ENCODE results near the gene TADA3.

The TADA3 gene

GRCh38 chr3:9791790-9792404 is 376 bp downstream of the TADA3 start:
- no peak for TF ChIP-seq EZH2 (IDR thresholded peaks at IDR 0.05; ENCODE audit: borderline replicate concordance, low read depth, low read length, severe bottlenecking)
- TF ChIP-seq, protein P1, sequence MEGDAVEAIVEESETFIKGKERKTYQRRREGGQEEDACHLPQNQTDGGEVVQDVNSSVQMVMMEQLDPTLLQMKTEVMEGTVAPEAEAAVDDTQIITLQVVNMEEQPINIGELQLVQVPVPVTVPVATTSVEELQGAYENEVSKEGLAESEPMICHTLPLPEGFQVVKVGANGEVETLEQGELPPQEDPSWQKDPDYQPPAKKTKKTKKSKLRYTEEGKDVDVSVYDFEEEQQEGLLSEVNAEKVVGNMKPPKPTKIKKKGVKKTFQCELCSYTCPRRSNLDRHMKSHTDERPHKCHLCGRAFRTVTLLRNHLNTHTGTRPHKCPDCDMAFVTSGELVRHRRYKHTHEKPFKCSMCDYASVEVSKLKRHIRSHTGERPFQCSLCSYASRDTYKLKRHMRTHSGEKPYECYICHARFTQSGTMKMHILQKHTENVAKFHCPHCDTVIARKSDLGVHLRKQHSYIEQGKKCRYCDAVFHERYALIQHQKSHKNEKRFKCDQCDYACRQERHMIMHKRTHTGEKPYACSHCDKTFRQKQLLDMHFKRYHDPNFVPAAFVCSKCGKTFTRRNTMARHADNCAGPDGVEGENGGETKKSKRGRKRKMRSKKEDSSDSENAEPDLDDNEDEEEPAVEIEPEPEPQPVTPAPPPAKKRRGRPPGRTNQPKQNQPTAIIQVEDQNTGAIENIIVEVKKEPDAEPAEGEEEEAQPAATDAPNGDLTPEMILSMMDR (IDR thresholded peaks at IDR 0.05; ENCODE audit: borderline replicate concordance, extremely low read depth, low read length, poor library complexity, severe bottlenecking): no peak
- H3K9ac ChIP-seq (ENCODE audit: low read depth, low read length): peak overlapping the region; percentile 86
- H2AFZ ChIP-seq (ENCODE audit: low read depth, low read length): peak overlapping the region; percentile 88
- no peaks in the 10 kb centered on the region for H3K27me3 ChIP-seq (ENCODE audit: insufficient read depth, low read length, poor library complexity)
- ATAC-seq (ENCODE audit: insufficient read depth, low read depth) (no peak), DNase-seq (no peak)
- peak overlapping the region; percentile 74 to 94 for H3K4me3 ChIP-seq (ENCODE audit: low read depth in 1 of 2, low read length in 2 of 2)
- H3K27ac ChIP-seq (ENCODE audit: low read length): peak overlapping the region; percentile 100
- peaks cover 45% of the 10 kb centered on the region for H3K79me2 ChIP-seq (ENCODE audit: insufficient read depth, low read length)
- H4K20me1 ChIP-seq (ENCODE audit: insufficient read depth, low read length): peaks cover 24% of the 10 kb centered on the region
- peaks cover 38% of the 10 kb centered on the region for H3K4me1 ChIP-seq (ENCODE audit: insufficient read depth, low read length)
- peaks cover 50% of the 10 kb centered on the region for H3K36me3 ChIP-seq (ENCODE audit: insufficient read depth, low read length)
- H3K4me2 ChIP-seq (ENCODE audit: insufficient read depth, low read length): peak overlapping the region; percentile 82
- H3K9me3 ChIP-seq (ENCODE audit: insufficient read depth, low read length, severe bottlenecking): no peaks in the 10 kb centered on the region

DNA sequence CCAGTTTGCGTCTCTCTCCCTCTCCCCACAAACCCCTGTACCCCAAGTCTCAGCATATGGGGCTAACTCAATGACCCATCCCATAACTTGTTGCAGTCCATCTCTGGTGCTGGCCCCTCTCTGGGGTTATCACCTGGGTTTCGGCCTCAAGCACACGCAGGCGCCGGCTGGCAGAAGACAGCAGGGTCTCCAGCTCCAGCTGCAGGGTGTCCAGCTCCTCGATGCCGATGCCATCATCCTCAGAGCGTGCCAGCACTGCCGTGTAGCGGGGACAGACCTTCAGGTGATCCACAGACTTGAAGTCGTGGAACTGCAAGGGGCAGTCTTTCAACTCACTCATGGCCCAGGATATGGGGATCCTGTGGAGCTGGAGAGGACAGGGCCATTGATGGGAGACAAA is 1.1 kb downstream of the TADA3 start:
- peak overlapping the region in 1 of 2 experiments; percentile 94; a peak in 1 of 4 replicates for H3K4me3 ChIP-seq (ENCODE audit: low read depth in 1 of 2, low read length in 2 of 2)
- peaks cover 56% of the 10 kb centered on the region for H3K36me3 ChIP-seq (ENCODE audit: insufficient read depth, low read length)
- TF ChIP-seq, protein P1 (IDR thresholded peaks at IDR 0.05; ENCODE audit: borderline replicate concordance, extremely low read depth, low read length, poor library complexity, severe bottlenecking): no peak
- no peak for TF ChIP-seq EZH2 (IDR thresholded peaks at IDR 0.05; ENCODE audit: borderline replicate concordance, low read depth, low read length, severe bottlenecking)
- H3K27me3 ChIP-seq (ENCODE audit: insufficient read depth, low read length, poor library complexity): no peaks in the 10 kb centered on the region
- H3K79me2 ChIP-seq (ENCODE audit: insufficient read depth, low read length): peaks cover 38% of the 10 kb centered on the region
- ATAC-seq (ENCODE audit: insufficient read depth, low read depth): no peak
- DNase-seq: no peak
- peak overlapping the region; percentile 82 for H3K4me2 ChIP-seq (ENCODE audit: insufficient read depth, low read length)
- H3K4me1 ChIP-seq (ENCODE audit: insufficient read depth, low read length): peaks cover 38% of the 10 kb centered on the region
- H4K20me1 ChIP-seq (ENCODE audit: insufficient read depth, low read length): peaks cover 21% of the 10 kb centered on the region
- no peak overlapping the region; the same call in 1 of the 2 replicates for H3K27ac ChIP-seq (ENCODE audit: low read length)
- H3K9me3 ChIP-seq (ENCODE audit: insufficient read depth, low read length, severe bottlenecking): no peaks in the 10 kb centered on the region
- H2AFZ ChIP-seq (ENCODE audit: low read depth, low read length): no peak overlapping the region
- peak overlapping the region; percentile 86; the same call in 1 of the 2 replicates for H3K9ac ChIP-seq (ENCODE audit: low read depth, low read length)

DNA sequence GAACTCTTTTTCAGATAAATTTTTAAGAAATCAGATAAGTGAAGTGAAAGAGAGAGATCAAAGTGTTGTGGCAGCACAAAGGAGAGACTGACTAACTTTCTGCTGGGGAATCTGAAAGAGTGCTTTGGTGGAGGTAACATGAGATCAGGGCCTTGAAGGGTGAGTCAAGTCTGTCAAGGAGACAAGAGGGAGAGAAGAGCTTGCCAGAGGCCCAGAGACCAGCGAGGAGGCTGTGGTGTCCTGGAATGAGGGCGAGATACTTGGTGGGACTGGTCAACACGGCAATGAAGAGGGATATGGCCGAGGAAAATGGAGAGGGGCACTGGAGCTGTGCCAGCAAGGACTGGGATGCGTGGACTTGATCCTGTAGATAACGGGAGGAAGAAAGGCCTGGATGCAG is 4.6 kb downstream of the TADA3 start:
- H3K4me2 ChIP-seq (ENCODE audit: insufficient read depth, low read length): no peak overlapping the region
- H3K9ac ChIP-seq (ENCODE audit: low read depth, low read length): no peak overlapping the region
- no peaks in the 10 kb centered on the region for H3K9me3 ChIP-seq (ENCODE audit: insufficient read depth, low read length, severe bottlenecking)
- peaks cover 16% of the 10 kb centered on the region for H3K4me1 ChIP-seq (ENCODE audit: insufficient read depth, low read length)
- TF ChIP-seq, protein P1 (IDR thresholded peaks at IDR 0.05; ENCODE audit: borderline replicate concordance, extremely low read depth, low read length, poor library complexity, severe bottlenecking): no peak
- TF ChIP-seq EZH2 (IDR thresholded peaks at IDR 0.05; ENCODE audit: borderline replicate concordance, low read depth, low read length, severe bottlenecking): no peak
- no peak overlapping the region for H3K27ac ChIP-seq (ENCODE audit: low read length)
- no peaks in the 10 kb centered on the region for H4K20me1 ChIP-seq (ENCODE audit: insufficient read depth, low read length)
- H3K36me3 ChIP-seq (ENCODE audit: insufficient read depth, low read length): peaks cover 56% of the 10 kb centered on the region
- H3K79me2 ChIP-seq (ENCODE audit: insufficient read depth, low read length): peaks cover 6% of the 10 kb centered on the region
- no peak for ATAC-seq (ENCODE audit: insufficient read depth, low read depth)
- no peak for DNase-seq
- no peaks in the 10 kb centered on the region for H3K27me3 ChIP-seq (ENCODE audit: insufficient read depth, low read length, poor library complexity)
- no peak overlapping the region for H2AFZ ChIP-seq (ENCODE audit: low read depth, low read length)
- no peak overlapping the region for H3K4me3 ChIP-seq (ENCODE audit: low read depth in 1 of 2, low read length in 2 of 2)
